Upper lobe of left lung (tissue), 4 donors: ENCODE data around the gene CUX1.

Experiments used
- EP300 ChIP-seq, 4 donors: sonication (generic); formaldehyde crosslinking; IDR thresholded peaks; one replicate each; pipeline ENCODE4 v1.5.1; 2017; ENCODE audit warnings: antibody characterized with exemption in 4 of 4, control low read depth in 2 of 4
- POLR2A ChIP-seq, 4 donors: fragments of 450-650 bp; IDR thresholded peaks; one replicate each; pipeline ENCODE4 v1.5.1; 2016 to 2017; ENCODE audit warnings: antibody characterized with exemption in 4 of 4, mild to moderate bottlenecking in 2 of 4
- POLR2AphosphoS5 ChIP-seq, 2 donors: sonication (generic); formaldehyde crosslinking; IDR thresholded peaks; one replicate each; pipeline ENCODE4 v1.5.1; 2017; ENCODE audit warnings: antibody characterized with exemption in 2 of 2
- TF ChIP-seq, protein P1 (sequence below), 6 experiments: fragments of 450-650 bp in 4 of 6; fragments of 200-600 bp in 2 of 6; sonication (generic) in 2 of 6; IDR thresholded peaks; one replicate each; pipeline ENCODE4 v1.5.1; 2016 to 2019; ENCODE audit warnings: antibody characterized with exemption in 6 of 6

DNA sequence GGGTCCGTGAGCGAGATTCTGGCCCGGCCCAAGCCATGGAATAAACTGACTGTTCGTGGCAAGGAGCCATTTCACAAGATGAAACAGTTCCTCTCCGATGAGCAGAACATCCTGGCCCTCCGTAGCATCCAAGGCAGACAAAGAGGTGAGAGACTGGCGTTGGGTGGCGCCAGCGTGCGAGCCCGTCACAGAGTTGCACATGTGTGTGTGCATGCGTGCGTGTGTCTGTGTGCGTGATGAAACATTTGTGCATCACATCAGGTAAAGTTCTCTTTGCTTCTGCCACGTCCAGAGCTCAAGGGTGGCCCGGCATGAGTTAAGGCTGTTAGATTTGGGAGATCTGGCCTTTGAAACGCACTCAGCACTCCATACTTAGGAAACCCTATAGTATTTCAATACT, 379.7 kb downstream of the CUX1 start:
- TF ChIP-seq, protein P1, sequence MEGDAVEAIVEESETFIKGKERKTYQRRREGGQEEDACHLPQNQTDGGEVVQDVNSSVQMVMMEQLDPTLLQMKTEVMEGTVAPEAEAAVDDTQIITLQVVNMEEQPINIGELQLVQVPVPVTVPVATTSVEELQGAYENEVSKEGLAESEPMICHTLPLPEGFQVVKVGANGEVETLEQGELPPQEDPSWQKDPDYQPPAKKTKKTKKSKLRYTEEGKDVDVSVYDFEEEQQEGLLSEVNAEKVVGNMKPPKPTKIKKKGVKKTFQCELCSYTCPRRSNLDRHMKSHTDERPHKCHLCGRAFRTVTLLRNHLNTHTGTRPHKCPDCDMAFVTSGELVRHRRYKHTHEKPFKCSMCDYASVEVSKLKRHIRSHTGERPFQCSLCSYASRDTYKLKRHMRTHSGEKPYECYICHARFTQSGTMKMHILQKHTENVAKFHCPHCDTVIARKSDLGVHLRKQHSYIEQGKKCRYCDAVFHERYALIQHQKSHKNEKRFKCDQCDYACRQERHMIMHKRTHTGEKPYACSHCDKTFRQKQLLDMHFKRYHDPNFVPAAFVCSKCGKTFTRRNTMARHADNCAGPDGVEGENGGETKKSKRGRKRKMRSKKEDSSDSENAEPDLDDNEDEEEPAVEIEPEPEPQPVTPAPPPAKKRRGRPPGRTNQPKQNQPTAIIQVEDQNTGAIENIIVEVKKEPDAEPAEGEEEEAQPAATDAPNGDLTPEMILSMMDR (IDR thresholded peaks at IDR 0.05), result no peak
- TF ChIP-seq POLR2A (IDR thresholded peaks at IDR 0.05) (no peak), EP300 (IDR thresholded peaks at IDR 0.05) (no peak), POLR2AphosphoS5 (IDR thresholded peaks at IDR 0.05) (no peak)
